B cell (primary cell): Measurements from ENCODE around the gene PRKAA2. TPM values are rescaled to one million over a fixed set of nuclear protein-coding genes. Genes with fewer than 3 reads are reported as not detected.

Experiments
- ATAC-seq: fragments of 200-7000 bp; cut with Tn5 transposase; one replicate; pipeline ENCODE4 v1.10.0; 2021; ENCODE audit warnings: low read depth, mild to moderate bottlenecking, moderate number of reproducible peaks, moderate library complexity
- CTCF ChIA-PET: fragments of 350-600 bp; sonication (Branson Sonifier 250); formaldehyde crosslinking; loops from one replicate; lab custom pipeline; 2021; ENCODE audit warnings: antibody characterized with exemption, inconsistent platforms; lab: Charles Lee
- POLR2A ChIA-PET: fragments of 350-600 bp; sonication (Branson Sonifier 250); formaldehyde crosslinking; loops from one replicate; lab custom pipeline; 2021; ENCODE audit warnings: antibody characterized with exemption; lab: Charles Lee
- DNase-seq: peaks from one replicate; pipeline ENCODE4 v3.0.0; 2013
- H2AFZ ChIP-seq: 2 replicates; pipeline ENCODE4 v1.6.1; 2012; ENCODE audit warnings: mild to moderate bottlenecking, low read depth, low read length; ENCODE audit not compliant: insufficient read depth, poor library complexity, severe bottlenecking
- H3K27ac ChIP-seq, 2 donors: 1 replicate in 1 of 2; 2 replicates in 1 of 2; pipeline ENCODE4 v1.5.1; 2012 to 2013; ENCODE audit warnings: low read length in 2 of 2, mild to moderate bottlenecking in 2 of 2, moderate library complexity in 1 of 2
- H3K27me3 ChIP-seq, 4 experiments: fragments of 200-600 bp in 1 of 4; sonication (generic) in 1 of 4; replicated peaks in 1 of 4; 1 replicate in 2 of 4; 2 replicates in 2 of 4; pipeline versions ENCODE4 v1.6.1 to v1.7.0; 2013 to 2016; ENCODE audit warnings: low read length in 3 of 4, mild to moderate bottlenecking in 2 of 4, mixed read lengths in 1 of 4, moderate library complexity in 1 of 4; ENCODE audit not compliant: insufficient read depth in 4 of 4, control insufficient read depth in 3 of 4; ENCODE audit errors: control extremely low read depth in 1 of 4
- H3K36me3 ChIP-seq, 2 experiments: replicated peaks in 1 of 2; 1 replicate in 1 of 2; 2 replicates in 1 of 2; pipeline versions ENCODE4 v1.6.1 to v1.7.1; 2013; ENCODE audit warnings: low read length in 1 of 2; ENCODE audit not compliant: insufficient read depth in 2 of 2, control insufficient read depth in 1 of 2; ENCODE audit errors: control extremely low read depth in 1 of 2, extremely low read depth in 1 of 2
- H3K4me1 ChIP-seq, 2 donors: fragments of 200-600 bp in 1 of 2; sonication (generic) in 1 of 2; 1 replicate in 1 of 2; 2 replicates in 1 of 2; pipeline versions ENCODE4 v1.5.1 to v1.6.1; 2013 to 2017; ENCODE audit warnings: low read length in 2 of 2; ENCODE audit not compliant: control insufficient read depth in 2 of 2, insufficient read depth in 2 of 2
- H3K4me2 ChIP-seq: replicated peaks from 2 replicates; pipeline ENCODE3; 2012; ENCODE audit warnings: mild to moderate bottlenecking, low read depth, low read length; ENCODE audit not compliant: poor library complexity, severe bottlenecking
- H3K4me3 ChIP-seq, 5 experiments: fragments of 200-600 bp in 1 of 5; sonication (generic) in 1 of 5; 1 replicate in 3 of 5; 2 replicates in 2 of 5; pipeline versions ENCODE4 v1.5.1 to v1.7.0; 2011 to 2016; ENCODE audit warnings: low read length in 4 of 5, mild to moderate bottlenecking in 4 of 5, low read depth in 2 of 5, control low read depth in 1 of 5, moderate library complexity in 1 of 5; ENCODE audit not compliant: insufficient read depth in 1 of 5; ENCODE audit errors: control extremely low read depth in 1 of 5, extremely low read depth in 1 of 5
- H3K79me2 ChIP-seq: fragments of 200-600 bp; sonication (generic); one replicate; pipeline ENCODE4 v1.6.0; 2016; ENCODE audit warnings: low read length; ENCODE audit not compliant: control insufficient read depth, insufficient read depth
- H3K9ac ChIP-seq: fragments of 200-600 bp; sonication (generic); 2 replicates; pipeline ENCODE4 v1.6.1; 2017; ENCODE audit warnings: mild to moderate bottlenecking, low read length, moderate library complexity
- H3K9me3 ChIP-seq, 3 donors: one replicate each; pipeline versions ENCODE4 v1.6.1 to v1.7.1; 2013; ENCODE audit warnings: low read length in 2 of 3; ENCODE audit not compliant: control insufficient read depth in 2 of 3, insufficient read depth in 1 of 3; ENCODE audit errors: control extremely low read depth in 1 of 3
- H4K20me1 ChIP-seq: 2 replicates; pipeline ENCODE4 v1.6.0; 2012; ENCODE audit warnings: mild to moderate bottlenecking, low read length; ENCODE audit not compliant: insufficient read depth, control insufficient read depth, poor library complexity, severe bottlenecking
- H3K27ac Mint-ChIP-seq: one replicate; pipeline ENCODE4 v1.8.0; 2021; ENCODE audit warnings: mixed read lengths
- H3K27me3 Mint-ChIP-seq: one replicate; pipeline ENCODE4 v1.8.0; 2021; ENCODE audit warnings: mixed read lengths
- H3K4me1 Mint-ChIP-seq: one replicate; pipeline ENCODE4 v1.8.0; 2021; ENCODE audit warnings: mixed read lengths
- H3K4me3 Mint-ChIP-seq: one replicate; pipeline ENCODE4 v1.8.0; 2021; ENCODE audit warnings: mixed read lengths
- H3K9me3 Mint-ChIP-seq: one replicate; pipeline ENCODE4 v1.8.0; 2022; ENCODE audit warnings: mixed read lengths; ENCODE audit not compliant: insufficient read depth
- EZH2 ChIP-seq: IDR thresholded peaks from 2 replicates; pipeline ENCODE4 v1.6.1; 2012; ENCODE audit warnings: borderline replicate concordance, low read depth, mild to moderate bottlenecking, moderate library complexity, low read length; ENCODE audit not compliant: insufficient read depth, poor library complexity, severe bottlenecking
- WGBS: methylation state at CpG from one replicate; pipeline ENCODE4 v1.1.5; 2013; ENCODE audit warnings: missing lambda C conversion rate; ENCODE audit not compliant: insufficient coverage; 5-methylcytosine and 5-hydroxymethylcytosine counted together
- intact Hi-C: fragments of 100-400 bp; cut with micrococcal nuclease; formaldehyde crosslinking; loops from one replicate; pipeline ENCODE4 v1.10.0; 2022
- polyA plus RNA-seq: library from polyadenylated mRNA; depleted of rRNA; stranded (reverse); fragments of >200 nt; gene quantifications from 2 replicates; pipeline ENCODE4 v1.2.3, GENCODE V29; 2012
- total RNA-seq, 2 donors: library from RNA; stranded (reverse); fragments of 120-200 nt in 1 of 2; gene quantifications; 1 replicate in 1 of 2; 2 replicates in 1 of 2; pipeline versions ENCODE4 v1.2.3 to v1.2.4, GENCODE V29; 2013 to 2022
- TF ChIP-seq, protein P1 (sequence below): fragments of 200-600 bp; IDR thresholded peaks from one replicate; pipeline ENCODE4 v1.8.0; 2022; ENCODE audit warnings: antibody characterized with exemption, mild to moderate bottlenecking

Gene PRKAA2
- total and polyA plus RNA-seq, 2 donors (not counting 1 experiment from before 2014, with no cell fraction given) = not detected

- TF ChIP-seq, protein P1, sequence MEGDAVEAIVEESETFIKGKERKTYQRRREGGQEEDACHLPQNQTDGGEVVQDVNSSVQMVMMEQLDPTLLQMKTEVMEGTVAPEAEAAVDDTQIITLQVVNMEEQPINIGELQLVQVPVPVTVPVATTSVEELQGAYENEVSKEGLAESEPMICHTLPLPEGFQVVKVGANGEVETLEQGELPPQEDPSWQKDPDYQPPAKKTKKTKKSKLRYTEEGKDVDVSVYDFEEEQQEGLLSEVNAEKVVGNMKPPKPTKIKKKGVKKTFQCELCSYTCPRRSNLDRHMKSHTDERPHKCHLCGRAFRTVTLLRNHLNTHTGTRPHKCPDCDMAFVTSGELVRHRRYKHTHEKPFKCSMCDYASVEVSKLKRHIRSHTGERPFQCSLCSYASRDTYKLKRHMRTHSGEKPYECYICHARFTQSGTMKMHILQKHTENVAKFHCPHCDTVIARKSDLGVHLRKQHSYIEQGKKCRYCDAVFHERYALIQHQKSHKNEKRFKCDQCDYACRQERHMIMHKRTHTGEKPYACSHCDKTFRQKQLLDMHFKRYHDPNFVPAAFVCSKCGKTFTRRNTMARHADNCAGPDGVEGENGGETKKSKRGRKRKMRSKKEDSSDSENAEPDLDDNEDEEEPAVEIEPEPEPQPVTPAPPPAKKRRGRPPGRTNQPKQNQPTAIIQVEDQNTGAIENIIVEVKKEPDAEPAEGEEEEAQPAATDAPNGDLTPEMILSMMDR = no peak
- no peak for TF ChIP-seq EZH2
- peaks cover 2% of the 10 kb centered on the region for H3K4me1 Mint-ChIP-seq
- H3K27me3 Mint-ChIP-seq = peaks cover 40% of the 10 kb centered on the region
- WGBS = no CpG with 5 or more reads among the region's 5 CpGs
- H3K36me3 ChIP-seq = no peaks in the 10 kb centered on the region
- POLR2A ChIA-PET = no interaction called here
- H3K27me3 ChIP-seq = peaks cover 0 to 15% (median 0%) of the 10 kb centered on the region in 4 experiments
- no peak overlapping the region for H3K9ac ChIP-seq
- no peak for DNase-seq
- no peak for ATAC-seq
- H3K4me1 ChIP-seq = no peaks in the 10 kb centered on the region
- no peak overlapping the region for H3K4me2 ChIP-seq
- H4K20me1 ChIP-seq = no peaks in the 10 kb centered on the region
- H3K27ac ChIP-seq = no peak overlapping the region
- H3K79me2 ChIP-seq = no peaks in the 10 kb centered on the region
- H3K9me3 Mint-ChIP-seq = no peaks in the 10 kb centered on the region
- H3K4me3 Mint-ChIP-seq = no peak overlapping the region
- no peak overlapping the region for H3K27ac Mint-ChIP-seq
- no peak overlapping the region for H2AFZ ChIP-seq
- intact Hi-C loops = no loop called here
- H3K9me3 ChIP-seq = no peaks in the 10 kb centered on the region
- H3K4me3 ChIP-seq = no peak overlapping the region
- CTCF ChIA-PET = no interaction called here
Observed at GRCh38 chr1:56625819-56626440, 19.2 kb upstream of the PRKAA2 start.

DNA sequence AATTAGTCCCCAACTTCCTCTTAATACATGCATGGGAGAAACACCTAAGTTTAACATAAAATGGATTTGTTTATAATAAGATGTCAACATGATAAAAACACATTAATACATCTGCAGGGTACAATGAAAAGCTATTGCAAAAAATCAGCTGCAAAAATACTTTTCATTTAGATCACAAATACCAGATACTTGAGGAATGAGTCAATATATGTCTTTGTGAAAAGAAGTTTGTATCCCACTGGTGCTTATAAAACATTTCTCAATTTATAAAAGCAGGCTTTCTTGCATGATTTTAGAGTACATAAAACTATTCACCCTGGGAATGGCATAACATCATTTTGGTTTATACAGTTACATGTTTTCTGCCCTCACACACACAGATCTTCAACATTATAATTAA is 18.6 kb upstream of the PRKAA2 start:
- H3K9me3 Mint-ChIP-seq = no peaks in the 10 kb centered on the region
- POLR2A ChIA-PET = no interaction called here
- peaks cover 0 to 15% (median 0%) of the 10 kb centered on the region in 4 experiments for H3K27me3 ChIP-seq
- H3K4me1 ChIP-seq = no peaks in the 10 kb centered on the region
- ATAC-seq = no peak
- no peak overlapping the region for H3K27ac Mint-ChIP-seq
- H3K4me2 ChIP-seq = no peak overlapping the region
- CTCF ChIA-PET = no interaction called here
- peaks cover 2% of the 10 kb centered on the region for H3K4me1 Mint-ChIP-seq
- intact Hi-C loops = no loop called here
- no peak overlapping the region for H3K4me3 Mint-ChIP-seq
- no peak overlapping the region for H3K9ac ChIP-seq
- H3K27ac ChIP-seq = no peak overlapping the region
- DNase-seq = no peak
- H3K9me3 ChIP-seq = no peaks in the 10 kb centered on the region
- no peak overlapping the region for H2AFZ ChIP-seq
- no peaks in the 10 kb centered on the region for H4K20me1 ChIP-seq
- H3K4me3 ChIP-seq = no peak overlapping the region
- TF ChIP-seq EZH2 = no peak
- TF ChIP-seq, protein P1 = no peak
- H3K36me3 ChIP-seq = no peaks in the 10 kb centered on the region
- H3K79me2 ChIP-seq = no peaks in the 10 kb centered on the region
- peaks cover 37% of the 10 kb centered on the region for H3K27me3 Mint-ChIP-seq
